ENCODE results near the gene RNU6-9. TPM values are rescaled to one million over a fixed set of nuclear protein-coding genes. Genes with fewer than 3 reads are reported as not detected.
A peak's percentile ranks its signal among the peaks of the same experiment; 100 is the strongest.

Gene RNU6-9
- total and polyA plus RNA-seq, 2 of the 13 experiments (the other 11 are each of a cell fraction or from before 2014, with no cell fraction given) = under 0.01 TPM; not detected in 1

DNA sequence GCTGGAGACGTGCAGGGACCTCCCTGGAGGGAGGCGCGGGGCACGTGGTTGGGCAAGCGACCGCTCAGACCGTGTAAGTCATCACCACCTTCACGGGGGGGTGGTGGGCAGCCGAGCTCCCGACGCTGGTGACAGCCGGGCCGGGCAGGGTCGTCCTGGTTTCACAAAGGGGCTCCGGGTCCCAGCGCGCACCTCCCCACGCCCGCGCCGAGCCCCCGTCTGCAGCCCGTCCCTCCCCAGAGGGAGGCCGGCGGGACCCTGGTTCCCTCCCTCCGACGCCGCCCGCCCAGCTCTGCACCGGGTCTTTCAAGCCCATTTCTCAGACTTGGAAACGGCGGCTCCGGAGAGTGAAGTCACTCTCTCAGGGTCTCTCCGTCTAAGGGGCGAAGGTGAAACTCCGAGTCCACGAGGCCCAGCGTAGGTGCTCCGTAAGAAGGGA, 31.8 kb downstream of the RNU6-9 start (continued):
- TF ChIP-seq, protein P1, sequence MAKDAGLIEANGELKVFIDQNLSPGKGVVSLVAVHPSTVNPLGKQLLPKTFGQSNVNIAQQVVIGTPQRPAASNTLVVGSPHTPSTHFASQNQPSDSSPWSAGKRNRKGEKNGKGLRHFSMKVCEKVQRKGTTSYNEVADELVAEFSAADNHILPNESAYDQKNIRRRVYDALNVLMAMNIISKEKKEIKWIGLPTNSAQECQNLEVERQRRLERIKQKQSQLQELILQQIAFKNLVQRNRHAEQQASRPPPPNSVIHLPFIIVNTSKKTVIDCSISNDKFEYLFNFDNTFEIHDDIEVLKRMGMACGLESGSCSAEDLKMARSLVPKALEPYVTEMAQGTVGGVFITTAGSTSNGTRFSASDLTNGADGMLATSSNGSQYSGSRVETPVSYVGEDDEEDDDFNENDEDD (CRISPR knock-in tag; IDR thresholded peaks at IDR 0.05; ENCODE audit: borderline replicate concordance) = peak; percentile 79; the same call in 1 of the 2 replicates
- TF ChIP-seq ZFP82 (CRISPR knock-in tag; IDR thresholded peaks at IDR 0.05; ENCODE audit: borderline replicate concordance) (peak; percentile 28; the same call in 1 of the 2 replicates), PHF21A (CRISPR knock-in tag; IDR thresholded peaks at IDR 0.05) (no peak), ATF7 (IDR thresholded peaks at IDR 0.05) (no peak), ATF7 (CRISPR knock-in tag; IDR thresholded peaks at IDR 0.05) (peak; percentile 51; the same call in 1 of the 2 replicates), KDM1A (CRISPR knock-in tag; IDR thresholded peaks at IDR 0.05) (peak; percentile 97), ZSCAN21 (CRISPR knock-in tag; IDR thresholded peaks at IDR 0.05; ENCODE audit: borderline replicate concordance) (no peak; the same call in 1 of the 2 replicates), MTA1 (CRISPR knock-in tag; IDR thresholded peaks at IDR 0.05; ENCODE audit: borderline replicate concordance) (no peak; the same call in 1 of the 2 replicates), HNRNPL (IDR thresholded peaks at IDR 0.05; ENCODE audit: low read depth, low read length) (0 out of 2 replicates have a peak, but pooled peaks have one; percentile 26), PHF20 (CRISPR knock-in tag; IDR thresholded peaks at IDR 0.05) (no peak), MYC (CRISPR knock-in tag; IDR thresholded peaks at IDR 0.05; ENCODE audit: borderline replicate concordance) (peak; percentile 83; the same call in 1 of the 2 replicates), ZSCAN9 (CRISPR knock-in tag; IDR thresholded peaks at IDR 0.05; ENCODE audit: borderline replicate concordance) (peak; percentile 52), MXD3 (CRISPR knock-in tag; IDR thresholded peaks at IDR 0.05) (peak; percentile 96), EEA1 (CRISPR knock-in tag; IDR thresholded peaks at IDR 0.05; ENCODE audit: borderline replicate concordance) (peak; percentile 80; the same call in 1 of the 2 replicates), ZNF83 (CRISPR knock-in tag; IDR thresholded peaks at IDR 0.05; ENCODE audit: borderline replicate concordance) (no peak), ZNF235 (CRISPR knock-in tag; IDR thresholded peaks at IDR 0.05; ENCODE audit: borderline replicate concordance) (peak; percentile 24; the same call in 1 of the 2 replicates), SNAI1 (CRISPR knock-in tag; IDR thresholded peaks at IDR 0.05; ENCODE audit: borderline replicate concordance) (0 out of 2 replicates have a peak, but pooled peaks have one; percentile 43), ZNF768 (CRISPR knock-in tag; IDR thresholded peaks at IDR 0.05) (peak; percentile 82)
- TF ChIP-seq, protein P2, sequence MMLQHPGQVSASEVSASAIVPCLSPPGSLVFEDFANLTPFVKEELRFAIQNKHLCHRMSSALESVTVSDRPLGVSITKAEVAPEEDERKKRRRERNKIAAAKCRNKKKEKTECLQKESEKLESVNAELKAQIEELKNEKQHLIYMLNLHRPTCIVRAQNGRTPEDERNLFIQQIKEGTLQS (CRISPR knock-in tag; IDR thresholded peaks at IDR 0.05) = peak; percentile 68; the same call in 1 of the 2 replicates
- TF ChIP-seq, protein P3, sequence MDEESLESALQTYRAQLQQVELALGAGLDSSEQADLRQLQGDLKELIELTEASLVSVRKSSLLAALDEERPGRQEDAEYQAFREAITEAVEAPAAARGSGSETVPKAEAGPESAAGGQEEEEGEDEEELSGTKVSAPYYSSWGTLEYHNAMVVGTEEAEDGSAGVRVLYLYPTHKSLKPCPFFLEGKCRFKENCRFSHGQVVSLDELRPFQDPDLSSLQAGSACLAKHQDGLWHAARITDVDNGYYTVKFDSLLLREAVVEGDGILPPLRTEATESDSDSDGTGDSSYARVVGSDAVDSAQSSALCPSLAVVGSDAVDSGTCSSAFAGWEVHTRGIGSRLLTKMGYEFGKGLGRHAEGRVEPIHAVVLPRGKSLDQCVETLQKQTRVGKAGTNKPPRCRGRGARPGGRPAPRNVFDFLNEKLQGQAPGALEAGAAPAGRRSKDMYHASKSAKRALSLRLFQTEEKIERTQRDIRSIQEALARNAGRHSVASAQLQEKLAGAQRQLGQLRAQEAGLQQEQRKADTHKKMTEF (CRISPR knock-in tag; IDR thresholded peaks at IDR 0.05) = peak; percentile 83
- TF ChIP-seq, protein P4, sequence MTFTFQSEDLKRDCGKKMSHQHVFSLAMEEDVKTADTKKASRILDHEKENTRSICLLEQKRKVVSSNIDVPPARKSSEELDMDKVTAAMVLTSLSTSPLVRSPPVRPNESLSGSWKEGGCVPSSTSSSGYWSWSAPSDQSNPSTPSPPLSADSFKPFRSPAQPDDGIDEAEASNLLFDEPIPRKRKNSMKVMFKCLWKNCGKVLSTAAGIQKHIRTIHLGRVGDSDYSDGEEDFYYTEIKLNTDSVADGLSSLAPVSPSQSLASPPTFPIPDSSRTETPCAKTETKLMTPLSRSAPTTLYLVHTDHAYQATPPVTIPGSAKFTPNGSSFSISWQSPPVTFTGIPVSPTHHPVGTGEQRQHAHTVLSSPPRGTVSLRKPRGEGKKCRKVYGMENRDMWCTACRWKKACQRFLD (CRISPR knock-in tag; IDR thresholded peaks at IDR 0.05; ENCODE audit: borderline replicate concordance) = no peak
- TF ChIP-seq, protein P5, sequence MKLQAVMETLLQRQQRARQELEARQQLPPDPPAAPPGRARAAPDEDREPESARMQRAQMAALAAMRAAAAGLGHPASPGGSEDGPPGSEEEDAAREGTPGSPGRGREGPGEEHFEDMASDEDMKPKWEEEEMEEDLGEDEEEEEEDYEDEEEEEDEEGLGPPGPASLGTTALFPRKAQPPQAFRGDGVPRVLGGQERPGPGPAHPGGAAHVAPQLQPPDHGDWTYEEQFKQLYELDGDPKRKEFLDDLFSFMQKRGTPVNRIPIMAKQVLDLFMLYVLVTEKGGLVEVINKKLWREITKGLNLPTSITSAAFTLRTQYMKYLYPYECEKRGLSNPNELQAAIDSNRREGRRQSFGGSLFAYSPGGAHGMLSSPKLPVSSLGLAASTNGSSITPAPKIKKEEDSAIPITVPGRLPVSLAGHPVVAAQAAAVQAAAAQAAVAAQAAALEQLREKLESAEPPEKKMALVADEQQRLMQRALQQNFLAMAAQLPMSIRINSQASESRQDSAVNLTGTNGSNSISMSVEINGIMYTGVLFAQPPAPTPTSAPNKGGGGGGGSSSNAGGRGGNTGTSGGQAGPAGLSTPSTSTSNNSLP (IDR thresholded peaks at IDR 0.05; ENCODE audit: low read depth, low read length) = no peak
- TF ChIP-seq, protein P6, sequence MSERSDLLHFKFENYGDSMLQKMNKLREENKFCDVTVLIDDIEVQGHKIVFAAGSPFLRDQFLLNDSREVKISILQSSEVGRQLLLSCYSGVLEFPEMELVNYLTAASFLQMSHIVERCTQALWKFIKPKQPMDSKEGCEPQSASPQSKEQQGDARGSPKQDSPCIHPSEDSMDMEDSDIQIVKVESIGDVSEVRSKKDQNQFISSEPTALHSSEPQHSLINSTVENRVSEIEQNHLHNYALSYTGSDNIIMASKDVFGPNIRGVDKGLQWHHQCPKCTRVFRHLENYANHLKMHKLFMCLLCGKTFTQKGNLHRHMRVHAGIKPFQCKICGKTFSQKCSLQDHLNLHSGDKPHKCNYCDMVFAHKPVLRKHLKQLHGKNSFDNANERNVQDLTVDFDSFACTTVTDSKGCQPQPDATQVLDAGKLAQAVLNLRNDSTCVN (CRISPR knock-in tag; IDR thresholded peaks at IDR 0.05; ENCODE audit: borderline replicate concordance) = peak; percentile 45; the same call in 1 of the 2 replicates

All from HepG2 (cell line).